Progenitor cell of endocrine pancreas (in vitro differentiated cells): ENCODE measurements around the gene GRK5. TPM values are rescaled to one million over a fixed set of nuclear protein-coding genes. Genes with fewer than 3 reads are reported as not detected.

Source experiments
- DNase-seq: peaks from one replicate; pipeline ENCODE4 v3.0.0; 2021; ENCODE audit warnings: low spot score; ENCODE audit not compliant: unreplicated experiment
- H3K27ac Mint-ChIP-seq: 2 replicates; pipeline ENCODE4 v1.8.0; 2021; ENCODE audit warnings: mild to moderate bottlenecking, moderate library complexity, mixed read lengths
- H3K27me3 Mint-ChIP-seq: 2 replicates; pipeline ENCODE4 v1.8.0; 2021; ENCODE audit warnings: mixed read lengths
- H3K36me3 Mint-ChIP-seq: 2 replicates; pipeline ENCODE4 v1.8.0; 2022; ENCODE audit warnings: mixed read lengths; ENCODE audit not compliant: insufficient read depth
- H3K4me1 Mint-ChIP-seq: 2 replicates; pipeline ENCODE4 v1.8.0; 2021; ENCODE audit warnings: low read depth, mixed read lengths
- H3K4me3 Mint-ChIP-seq: 2 replicates; pipeline ENCODE4 v1.8.0; 2021; ENCODE audit warnings: low read depth, mild to moderate bottlenecking, moderate library complexity, mixed read lengths
- H3K9me3 Mint-ChIP-seq: 2 replicates; pipeline ENCODE4 v1.8.0; 2021; ENCODE audit warnings: low read depth, mixed read lengths
- total RNA-seq: library from RNA; stranded (reverse); gene quantifications from 2 replicates; pipeline ENCODE4 v1.2.1, GENCODE V29; 2021
- TF ChIP-seq, protein P1 (sequence below): fragments of 200-600 bp; sonication (generic); IDR thresholded peaks from one replicate; pipeline ENCODE4 v1.5.0; 2021; ENCODE audit warnings: antibody characterized with exemption, mild to moderate bottlenecking; ENCODE audit not compliant: unreplicated experiment

The GRK5 gene
- total RNA-seq, 1 donor from 2014 or later, result 21.6 TPM

DNA sequence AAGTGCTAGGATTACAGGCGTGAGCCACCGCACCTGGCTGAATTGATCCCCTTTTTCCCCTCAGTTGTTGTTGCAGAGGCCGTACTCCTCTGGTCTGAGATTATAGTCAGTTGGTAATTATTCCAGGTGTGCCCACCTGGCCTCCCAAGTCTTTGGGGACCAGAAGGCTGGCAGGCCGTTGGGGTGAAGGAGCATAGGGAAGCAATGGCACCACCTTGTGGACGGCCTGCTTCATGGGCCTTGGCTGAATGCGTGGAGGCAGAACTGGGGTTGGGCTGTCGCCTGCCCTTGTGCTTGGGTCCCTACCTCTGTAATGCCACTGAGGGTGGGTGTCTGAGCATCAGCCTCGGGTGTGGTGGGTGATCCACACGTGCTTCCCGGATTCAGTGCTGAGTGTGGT lies 209.5 kb downstream of the GRK5 start:
- DNase-seq, result peak; percentile 46
- no peaks in the 10 kb centered on the region for H3K36me3 Mint-ChIP-seq
- peaks cover 29% of the 10 kb centered on the region for H3K4me1 Mint-ChIP-seq
- no peaks in the 10 kb centered on the region for H3K9me3 Mint-ChIP-seq
- no peaks in the 10 kb centered on the region for H3K27me3 Mint-ChIP-seq
- no peak overlapping the region for H3K4me3 Mint-ChIP-seq
- peak overlapping the region; percentile 82 for H3K27ac Mint-ChIP-seq
- TF ChIP-seq, protein P1, sequence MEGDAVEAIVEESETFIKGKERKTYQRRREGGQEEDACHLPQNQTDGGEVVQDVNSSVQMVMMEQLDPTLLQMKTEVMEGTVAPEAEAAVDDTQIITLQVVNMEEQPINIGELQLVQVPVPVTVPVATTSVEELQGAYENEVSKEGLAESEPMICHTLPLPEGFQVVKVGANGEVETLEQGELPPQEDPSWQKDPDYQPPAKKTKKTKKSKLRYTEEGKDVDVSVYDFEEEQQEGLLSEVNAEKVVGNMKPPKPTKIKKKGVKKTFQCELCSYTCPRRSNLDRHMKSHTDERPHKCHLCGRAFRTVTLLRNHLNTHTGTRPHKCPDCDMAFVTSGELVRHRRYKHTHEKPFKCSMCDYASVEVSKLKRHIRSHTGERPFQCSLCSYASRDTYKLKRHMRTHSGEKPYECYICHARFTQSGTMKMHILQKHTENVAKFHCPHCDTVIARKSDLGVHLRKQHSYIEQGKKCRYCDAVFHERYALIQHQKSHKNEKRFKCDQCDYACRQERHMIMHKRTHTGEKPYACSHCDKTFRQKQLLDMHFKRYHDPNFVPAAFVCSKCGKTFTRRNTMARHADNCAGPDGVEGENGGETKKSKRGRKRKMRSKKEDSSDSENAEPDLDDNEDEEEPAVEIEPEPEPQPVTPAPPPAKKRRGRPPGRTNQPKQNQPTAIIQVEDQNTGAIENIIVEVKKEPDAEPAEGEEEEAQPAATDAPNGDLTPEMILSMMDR, result peak; percentile 83

DNA sequence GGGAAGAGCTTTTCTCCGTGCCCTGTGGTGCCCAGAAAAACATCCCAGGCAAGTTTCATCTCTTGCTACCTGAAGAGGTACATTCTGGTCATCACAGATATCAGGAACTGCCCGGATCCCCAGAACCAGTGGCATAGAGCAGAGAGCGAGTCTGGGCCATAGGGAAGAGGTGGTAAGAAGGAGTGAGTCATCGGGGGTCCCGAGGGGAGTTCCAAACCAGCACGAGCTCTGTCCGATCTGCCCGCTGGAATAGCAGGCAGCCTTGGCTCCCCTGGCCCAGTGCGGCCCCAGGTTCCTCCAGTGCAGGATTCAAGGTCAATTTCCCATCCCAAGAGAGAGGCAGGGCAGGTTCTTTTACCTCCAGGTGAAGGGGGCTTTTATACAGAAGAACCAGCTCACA lies 210.5 kb downstream of the GRK5 start:
- TF ChIP-seq, protein P1, result no peak
- Mint-ChIP-seq H3K36me3 (no peaks in the 10 kb centered on the region), H3K9me3 (no peaks in the 10 kb centered on the region), H3K4me3 (no peak overlapping the region), H3K27me3 (no peaks in the 10 kb centered on the region), H3K27ac (no peak overlapping the region), H3K4me1 (peaks cover 30% of the 10 kb centered on the region)
- DNase-seq, result no peak

DNA sequence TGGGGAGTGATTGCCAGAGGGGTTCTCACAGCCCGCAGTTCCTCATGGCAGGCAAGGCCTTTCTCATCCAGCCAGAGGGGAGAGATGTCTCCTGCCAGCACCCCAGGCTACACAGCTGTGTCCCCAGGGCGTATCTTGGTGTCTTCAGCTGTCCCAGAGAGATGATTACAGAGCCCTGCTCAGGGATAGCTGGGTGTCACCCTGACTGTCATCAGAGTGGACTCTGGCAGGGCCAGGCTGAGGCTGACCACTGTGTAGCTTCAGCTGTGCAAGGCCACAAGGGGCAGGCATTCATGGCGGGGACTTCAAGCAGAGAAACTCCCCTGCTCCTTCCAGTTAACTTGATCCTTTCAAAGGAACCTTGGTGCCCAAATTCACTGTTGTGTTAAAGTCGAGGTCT lies 211.0 kb downstream of the GRK5 start:
- TF ChIP-seq, protein P1, result no peak
- no peak overlapping the region for H3K27ac Mint-ChIP-seq
- H3K4me3 Mint-ChIP-seq, result no peak overlapping the region
- DNase-seq, result no peak
- H3K4me1 Mint-ChIP-seq, result peaks cover 27% of the 10 kb centered on the region
- no peaks in the 10 kb centered on the region for H3K9me3 Mint-ChIP-seq
- H3K27me3 Mint-ChIP-seq, result no peaks in the 10 kb centered on the region
- H3K36me3 Mint-ChIP-seq, result no peaks in the 10 kb centered on the region

DNA sequence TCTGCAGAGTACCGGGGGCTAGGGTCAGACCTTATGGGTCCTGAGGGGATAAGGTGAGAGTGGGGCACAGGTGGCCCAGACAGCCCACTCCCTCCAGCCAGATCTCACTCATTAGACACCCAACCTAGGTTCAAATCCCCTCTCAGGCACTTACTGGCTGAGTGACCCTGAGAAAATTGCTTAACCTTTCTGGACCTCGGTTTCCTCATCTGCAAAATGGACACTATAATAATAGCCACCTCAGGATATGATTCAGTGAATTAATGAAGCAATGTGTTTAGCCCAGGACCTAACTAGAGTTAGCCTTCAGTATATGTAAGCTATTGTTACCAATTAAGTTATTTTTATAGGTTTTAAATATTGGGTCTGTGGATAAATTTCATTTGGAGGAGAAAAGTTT lies 212.6 kb downstream of the GRK5 start:
- Mint-ChIP-seq H3K27ac (no peak overlapping the region), H3K27me3 (no peaks in the 10 kb centered on the region), H3K9me3 (no peaks in the 10 kb centered on the region), H3K4me3 (no peak overlapping the region), H3K4me1 (peaks cover 16% of the 10 kb centered on the region), H3K36me3 (peaks cover 3% of the 10 kb centered on the region)
- TF ChIP-seq, protein P1, result no peak
- no peak for DNase-seq

- Mint-ChIP-seq H3K36me3 (peaks cover 3% of the 10 kb centered on the region), H3K4me1 (peaks cover 16% of the 10 kb centered on the region), H3K9me3 (no peaks in the 10 kb centered on the region), H3K4me3 (no peak overlapping the region), H3K27ac (peak overlapping the region; percentile 59), H3K27me3 (no peaks in the 10 kb centered on the region)
- no peak for DNase-seq
- TF ChIP-seq, protein P1, result no peak
Measured at GRCh38 chr10:119420950-119421875, 213.8 kb downstream of the GRK5 start.
